Osteoblast (primary cell): ENCODE results near the gene CCNL2. TPM values are rescaled to one million over a fixed set of nuclear protein-coding genes. Genes with fewer than 3 reads are reported as not detected.

Source experiments
- DNase-seq: peaks from one replicate; pipeline ENCODE4 v3.0.0; 2011; ENCODE audit warnings: low spot score, mixed read lengths; ENCODE audit not compliant: insufficient read length; ENCODE audit errors: missing footprints
- H2AFZ ChIP-seq: 2 replicates; pipeline ENCODE4 v1.6.0; 2011; ENCODE audit warnings: mild to moderate bottlenecking, low read length
- H3K27ac ChIP-seq: 2 replicates; pipeline ENCODE4 v1.5.1; 2011; ENCODE audit warnings: mild to moderate bottlenecking, low read depth, low read length, moderate library complexity
- H3K27me3 ChIP-seq: 2 replicates; pipeline ENCODE4 v1.6.0; 2012; ENCODE audit warnings: mild to moderate bottlenecking, control low read depth, inconsistent platforms, low read length, moderate library complexity; ENCODE audit not compliant: insufficient read depth
- H3K36me3 ChIP-seq: 2 replicates; pipeline ENCODE4 v1.5.1; 2011; ENCODE audit warnings: mild to moderate bottlenecking, low read length, control low read depth, moderate library complexity; ENCODE audit not compliant: insufficient read depth
- H3K4me1 ChIP-seq: 2 replicates; pipeline ENCODE4 v1.5.1; 2011; ENCODE audit warnings: mild to moderate bottlenecking, low read length, control low read depth, moderate library complexity; ENCODE audit not compliant: insufficient read depth
- H3K4me2 ChIP-seq: 2 replicates; pipeline ENCODE4 v1.6.0; 2011; ENCODE audit warnings: mild to moderate bottlenecking, low read length; ENCODE audit not compliant: insufficient read depth
- H3K4me3 ChIP-seq: fragments of 200-600 bp; sonication (generic); 3 replicates; pipeline ENCODE4 v1.5.1; 2012; ENCODE audit warnings: mild to moderate bottlenecking, low read length, inconsistent platforms; ENCODE audit not compliant: insufficient read depth
- H3K79me2 ChIP-seq: 2 replicates; pipeline ENCODE4 v1.6.0; 2012; ENCODE audit warnings: mild to moderate bottlenecking, low read length, control low read depth, inconsistent platforms; ENCODE audit not compliant: insufficient read depth
- H3K9me3 ChIP-seq: 2 replicates; pipeline ENCODE4 v1.5.1; 2011; ENCODE audit warnings: low read depth, low read length, control low read depth
- H4K20me1 ChIP-seq: 2 replicates; pipeline ENCODE4 v1.6.0; 2012; ENCODE audit warnings: mild to moderate bottlenecking, low read length, control low read depth; ENCODE audit not compliant: insufficient read depth
- CTCF ChIP-seq: IDR thresholded peaks from 2 replicates; pipeline ENCODE4 v1.5.1; 2011; ENCODE audit warnings: mild to moderate bottlenecking, low read depth, low read length, moderate library complexity; ENCODE audit errors: extremely low read depth
- total RNA-seq: library from RNA; depleted of rRNA; stranded (reverse); fragments of >200 nt; gene quantifications from 2 replicates; pipeline ENCODE4 v1.2.3, GENCODE V29; 2012

Gene CCNL2
- total RNA-seq, 1 donor = 138 TPM

- H3K27me3 ChIP-seq = peaks cover 7% of the 10 kb centered on the region
- no peaks in the 10 kb centered on the region for H4K20me1 ChIP-seq
- peak overlapping the region; percentile 55 for H3K4me2 ChIP-seq
- no peaks in the 10 kb centered on the region for H3K9me3 ChIP-seq
- H2AFZ ChIP-seq = peak overlapping the region; percentile 27
- DNase-seq = peak; percentile 88
- H3K4me3 ChIP-seq = no peak overlapping the region
- H3K27ac ChIP-seq = no peak overlapping the region
- H3K36me3 ChIP-seq = no peaks in the 10 kb centered on the region
- H3K79me2 ChIP-seq = no peaks in the 10 kb centered on the region
- TF ChIP-seq CTCF = no peak
- H3K4me1 ChIP-seq = peaks cover 5% of the 10 kb centered on the region
Measured at GRCh38 chr1:1440262-1441001, 41.3 kb upstream of the CCNL2 start.

GRCh38 chr1:1439546-1440261, 40.6 kb upstream of the CCNL2 start:
- Histone ChIP-seq H3K27me3 (peaks cover 11% of the 10 kb centered on the region), H2AFZ (no peak overlapping the region), H3K79me2 (no peaks in the 10 kb centered on the region), H3K4me2 (no peak overlapping the region), H3K27ac (no peak overlapping the region), H3K4me3 (no peak overlapping the region), H3K4me1 (peaks cover 5% of the 10 kb centered on the region), H3K9me3 (no peaks in the 10 kb centered on the region), H3K36me3 (no peaks in the 10 kb centered on the region), H4K20me1 (no peaks in the 10 kb centered on the region)
- DNase-seq = peak; percentile 87
- TF ChIP-seq CTCF = no peak

DNA sequence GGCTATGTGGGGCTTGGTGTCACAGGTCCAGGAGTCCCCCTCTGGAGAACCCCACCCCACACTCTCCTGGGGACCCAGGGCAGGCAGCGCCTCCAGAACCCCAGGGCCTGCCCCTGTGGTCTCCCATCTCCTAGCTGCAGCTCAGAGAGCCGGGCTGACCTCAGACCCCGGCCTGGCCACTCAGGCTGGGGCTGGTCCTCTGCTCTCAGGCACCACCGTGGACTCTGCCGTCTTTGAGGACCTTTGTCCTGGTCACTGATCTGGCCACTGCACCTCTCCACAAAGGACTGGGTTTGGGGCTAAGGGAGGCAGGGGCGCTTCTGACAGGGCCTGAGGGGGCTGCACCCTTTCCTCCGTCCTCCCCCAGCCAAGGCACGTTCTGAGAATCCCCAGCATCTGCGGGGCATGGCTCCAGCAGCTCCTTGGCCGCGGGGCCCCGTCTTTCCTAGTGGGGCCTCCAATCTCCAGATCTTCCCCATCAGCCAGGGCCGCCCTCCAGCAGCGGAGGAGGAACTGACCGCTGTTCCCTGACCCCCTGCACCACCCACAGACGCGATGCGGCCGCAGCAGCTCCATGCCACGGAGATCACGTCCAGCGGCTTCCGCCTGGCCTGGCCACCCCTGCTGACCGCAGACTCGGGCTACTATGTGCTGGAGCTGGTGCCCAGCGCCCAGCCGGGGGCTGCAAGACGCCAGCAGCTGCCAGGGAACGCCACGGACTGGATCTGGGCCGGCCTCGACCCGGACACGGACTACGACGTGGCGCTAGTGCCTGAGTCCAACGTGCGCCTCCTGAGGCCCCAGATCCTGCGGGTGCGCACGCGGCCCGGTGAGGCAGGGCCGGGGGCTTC, 39.6 kb upstream of the CCNL2 start:
- Histone ChIP-seq H2AFZ (no peak overlapping the region), H3K4me3 (no peak overlapping the region), H3K27ac (no peak overlapping the region), H3K79me2 (no peaks in the 10 kb centered on the region), H3K4me2 (no peak overlapping the region), H3K4me1 (peaks cover 5% of the 10 kb centered on the region), H3K9me3 (no peaks in the 10 kb centered on the region), H3K36me3 (no peaks in the 10 kb centered on the region), H4K20me1 (no peaks in the 10 kb centered on the region), H3K27me3 (peaks cover 11% of the 10 kb centered on the region)
- peak; percentile 92 for DNase-seq
- TF ChIP-seq CTCF = no peak
